Suprapubic skin (tissue), 3 donors: ENCODE data around the gene CD151.

Source experiments
- CTCF ChIP-seq, 2 donors: fragments of 200-600 bp in 1 of 2; fragments of 450-650 bp in 1 of 2; sonication (generic) in 1 of 2; IDR thresholded peaks; one replicate each; pipeline ENCODE4 v1.5.1; 2016 to 2019; ENCODE audit warnings: antibody characterized with exemption in 2 of 2, mild to moderate bottlenecking in 1 of 2, moderate library complexity in 1 of 2
- EP300 ChIP-seq: sonication (generic); formaldehyde crosslinking; IDR thresholded peaks from one replicate; pipeline ENCODE4 v1.6.1; 2017; ENCODE audit warnings: antibody characterized with exemption
- POLR2A ChIP-seq, 2 donors: fragments of 450-650 bp; IDR thresholded peaks; one replicate each; pipeline ENCODE4 v1.6.1; 2017; ENCODE audit warnings: antibody characterized with exemption in 2 of 2, mild to moderate bottlenecking in 2 of 2, moderate library complexity in 2 of 2

- no peak for TF ChIP-seq CTCF (IDR thresholded peaks at IDR 0.05)
- TF ChIP-seq EP300 = no peak
- no peak for TF ChIP-seq POLR2A (IDR thresholded peaks at IDR 0.05)
Observed at GRCh38 chr11:837990-838307, 5.2 kb downstream of the CD151 start.
